ENCODE measurements around the gene SCAMP4. TPM values are rescaled to one million over a fixed set of nuclear protein-coding genes. Genes with fewer than 3 reads are reported as not detected.

Gene SCAMP4
- total and polyA plus RNA-seq, 9 of the 15 experiments (the other 6 are each of a cell fraction or from before 2014, with no cell fraction given) = 0.81 to 45.9 (median 12.8) TPM

- TF ChIP-seq E2F5 (CRISPR knock-in tag; IDR thresholded peaks at IDR 0.05) = no peak
- TF ChIP-seq GTF3C2 (IDR thresholded peaks at IDR 0.05; ENCODE audit: borderline replicate concordance, extremely low read depth, insufficient read length) = no peak
- TF ChIP-seq CTBP1 (IDR thresholded peaks at IDR 0.05; ENCODE audit: borderline replicate concordance) = peak; percentile 27; the same call in 1 of the 2 replicates
- TF ChIP-seq L3MBTL2 (IDR thresholded peaks at IDR 0.05) = no peak
- TF ChIP-seq PURB (CRISPR knock-in tag; IDR thresholded peaks at IDR 0.05; ENCODE audit: low read depth) = no peak
- TF ChIP-seq NELFE (IDR thresholded peaks at IDR 0.05; ENCODE audit: insufficient read depth, insufficient read length) = no peak
- no peak for TF ChIP-seq TAL1 (IDR thresholded peaks at IDR 0.05)
- peak in 1 of 2 experiments; percentile 94; a peak in 1 of 4 replicates for TF ChIP-seq CSDE1 (IDR thresholded peaks at IDR 0.05)
- no peak for TF ChIP-seq SREBF2 (CRISPR knock-in tag; IDR thresholded peaks at IDR 0.05)
- no peak for TF ChIP-seq HMG20B (CRISPR knock-in tag; IDR thresholded peaks at IDR 0.05)
- TF ChIP-seq HOXB6 (CRISPR knock-in tag; IDR thresholded peaks at IDR 0.05; ENCODE audit: borderline replicate concordance) = no peak
- TF ChIP-seq CLOCK (CRISPR knock-in tag; IDR thresholded peaks at IDR 0.05; ENCODE audit: borderline replicate concordance) = no peak
- no peak for TF ChIP-seq THAP7 (CRISPR knock-in tag; IDR thresholded peaks at IDR 0.05)
- TF ChIP-seq ZBTB7A (IDR thresholded peaks at IDR 0.05; ENCODE audit: borderline replicate concordance, control insufficient read depth, low read depth, low read length) = peak; percentile 23; the same call in 1 of the 2 replicates
- no peak for TF ChIP-seq YBX1 (IDR thresholded peaks at IDR 0.05)
- no peak for TF ChIP-seq ZFPM2 (CRISPR knock-in tag; IDR thresholded peaks at IDR 0.05)
- no peak for TF ChIP-seq KAT8 (IDR thresholded peaks at IDR 0.05; ENCODE audit: low read depth)
- no peak for TF ChIP-seq TCF7 (IDR thresholded peaks at IDR 0.05; ENCODE audit: borderline replicate concordance)
- TF ChIP-seq ZNF143 (CRISPR knock-in tag; IDR thresholded peaks at IDR 0.05) = no peak
- TF ChIP-seq CREM (IDR thresholded peaks at IDR 0.05; ENCODE audit: low read depth) = no peak
- TF ChIP-seq ETS1 (conservative IDR thresholded peaks at IDR 0.05; ENCODE audit: control insufficient read depth, low read depth, low read length) = no peak
Observed at GRCh38 chr19:1860042-1860775, 45.0 kb upstream of the SCAMP4 start (continued).

Measured in K562 (cell line).